Effector memory CD8-positive, alpha-beta T cell (primary cell): ENCODE results near the gene ZNF497.
"Not testable (repeated sequence)": the region's sequence is repeated elsewhere in the genome, so short reads cannot be mapped to it uniquely, and the experiment has no call there.

Source experiments
- ATAC-seq: fragments of 150-1000 bp; cut with Tn5 transposase; replicated peaks from 2 replicates; pipeline ENCODE4 v1.10.0; 2021; ENCODE audit warnings: mild to moderate bottlenecking, moderate library complexity
- DNase-seq, 3 experiments: peaks; one replicate each; pipeline ENCODE4 v3.0.0; 2021
- H3K27ac Mint-ChIP-seq, 2 donors: one replicate each; pipeline ENCODE4 v1.8.0; 2022; ENCODE audit warnings: mild to moderate bottlenecking in 2 of 2, mixed read lengths in 2 of 2, moderate library complexity in 2 of 2
- H3K27me3 Mint-ChIP-seq, 2 donors: one replicate each; pipeline ENCODE4 v1.8.0; 2022; ENCODE audit warnings: mixed read lengths in 2 of 2
- H3K36me3 Mint-ChIP-seq: one replicate; pipeline ENCODE4 v1.8.0; 2022; ENCODE audit warnings: mild to moderate bottlenecking, moderate library complexity, mixed read lengths; ENCODE audit not compliant: insufficient read depth
- H3K4me1 Mint-ChIP-seq, 2 donors: one replicate each; pipeline ENCODE4 v1.8.0; 2022; ENCODE audit warnings: low read depth in 2 of 2, mixed read lengths in 2 of 2
- H3K4me3 Mint-ChIP-seq, 2 donors: one replicate each; pipeline ENCODE4 v1.8.0; 2022; ENCODE audit warnings: mild to moderate bottlenecking in 2 of 2, mixed read lengths in 2 of 2, moderate library complexity in 2 of 2
- H3K9me3 Mint-ChIP-seq, 2 donors: one replicate each; pipeline ENCODE4 v1.8.0; 2022; ENCODE audit warnings: mixed read lengths in 2 of 2

Gene ZNF497

DNA sequence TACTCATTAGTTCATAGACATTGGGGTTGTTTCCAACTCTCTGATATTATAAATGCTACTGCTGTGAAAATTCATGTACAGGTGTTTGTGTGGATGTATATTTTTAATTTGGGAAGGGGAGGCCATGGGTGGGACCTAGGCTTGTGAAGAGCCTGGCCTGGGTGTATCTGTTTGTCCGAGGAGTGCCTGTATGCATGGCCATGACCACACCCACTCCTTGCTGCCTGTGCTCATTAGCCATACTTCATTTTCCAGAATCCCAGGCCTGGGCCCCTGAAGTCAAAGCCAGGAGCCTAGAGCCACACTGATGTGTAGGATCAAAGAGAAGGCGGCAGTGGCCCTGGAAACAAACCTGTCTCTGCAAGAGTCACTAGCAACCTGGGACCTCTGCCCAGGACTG, 47.0 kb downstream of the ZNF497 start:
- Mint-ChIP-seq H3K4me1 (peaks cover 4 to 8% of the 10 kb centered on the region in 2 donors), H3K4me3 (no peak overlapping the region), H3K9me3 (no peaks in the 10 kb centered on the region), H3K27me3 (no peaks in the 10 kb centered on the region), H3K36me3 (peaks cover 47% of the 10 kb centered on the region), H3K27ac (peak overlapping the region in 1 of 2 donors; percentile 8)
- ATAC-seq (no peak), DNase-seq (no peak)

- H3K9me3 Mint-ChIP-seq, result no peaks in the 10 kb centered on the region
- no peak for DNase-seq
- H3K27ac Mint-ChIP-seq, result peak overlapping the region in 1 of 2 donors; percentile 44
- no peak overlapping the region for H3K4me3 Mint-ChIP-seq
- H3K27me3 Mint-ChIP-seq, result no peaks in the 10 kb centered on the region
- ATAC-seq, result no peak
- H3K4me1 Mint-ChIP-seq, result peaks cover 20 to 37% of the 10 kb centered on the region in 2 donors
- peaks cover 69% of the 10 kb centered on the region for H3K36me3 Mint-ChIP-seq
These were observed 51.1 kb downstream of the ZNF497 start for GRCh38 chr19:58311345-58311865.

DNA sequence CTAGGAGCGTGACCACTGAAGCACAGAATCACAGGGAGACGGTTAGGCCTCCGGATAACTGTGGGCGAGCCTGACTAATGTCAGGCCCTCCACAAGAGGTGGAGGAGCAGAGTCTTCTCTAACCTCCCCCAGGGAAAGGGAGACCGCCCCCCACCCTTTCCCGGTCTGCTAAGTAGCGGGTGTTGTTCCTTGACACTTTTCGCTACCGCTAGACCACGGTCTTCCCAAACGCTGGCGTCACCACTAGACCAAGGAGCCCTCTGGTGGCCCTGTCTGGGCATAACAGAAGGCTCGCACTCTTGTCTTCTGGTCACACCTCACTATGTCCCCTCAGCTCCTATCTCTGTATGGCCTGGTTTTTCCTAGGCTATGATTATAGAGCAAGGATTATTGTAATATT, 51.9 kb downstream of the ZNF497 start:
- H3K9me3 Mint-ChIP-seq, ATAC-seq, DNase-seq, H3K27me3 Mint-ChIP-seq, H3K4me3 Mint-ChIP-seq: not testable (repeated sequence)
- Mint-ChIP-seq H3K27ac (peak overlapping the region in 1 of 2 donors; percentile 52), H3K4me1 (peaks cover 24 to 43% of the 10 kb centered on the region in 2 donors), H3K36me3 (peaks cover 66% of the 10 kb centered on the region)

- DNase-seq (no peak), ATAC-seq (no peak)
- H3K4me3 Mint-ChIP-seq, result no peak overlapping the region
- peaks cover 49% of the 10 kb centered on the region for H3K36me3 Mint-ChIP-seq
- peak overlapping the region in 1 of 2 donors; percentile 56 for H3K27ac Mint-ChIP-seq
- peaks cover 30 to 48% of the 10 kb centered on the region in 2 donors for H3K4me1 Mint-ChIP-seq
- H3K9me3 Mint-ChIP-seq, result no peaks in the 10 kb centered on the region
- H3K27me3 Mint-ChIP-seq, result no peaks in the 10 kb centered on the region
These were observed 54.8 kb downstream of the ZNF497 start for GRCh38 chr19:58307736-58308135.

GRCh38 chr19:58305932-58306323, 56.6 kb downstream of the ZNF497 start:
- peaks cover 29 to 44% of the 10 kb centered on the region in 2 donors for H3K4me1 Mint-ChIP-seq
- no peaks in the 10 kb centered on the region for H3K27me3 Mint-ChIP-seq
- DNase-seq (peak; percentile 7 to 27 (median 13)), ATAC-seq (no peak)
- peaks cover 32% of the 10 kb centered on the region for H3K36me3 Mint-ChIP-seq
- no peaks in the 10 kb centered on the region for H3K9me3 Mint-ChIP-seq
- peak overlapping the region; percentile 96 to 99 for H3K27ac Mint-ChIP-seq
- H3K4me3 Mint-ChIP-seq, result peak overlapping the region; percentile 91 to 97

DNA sequence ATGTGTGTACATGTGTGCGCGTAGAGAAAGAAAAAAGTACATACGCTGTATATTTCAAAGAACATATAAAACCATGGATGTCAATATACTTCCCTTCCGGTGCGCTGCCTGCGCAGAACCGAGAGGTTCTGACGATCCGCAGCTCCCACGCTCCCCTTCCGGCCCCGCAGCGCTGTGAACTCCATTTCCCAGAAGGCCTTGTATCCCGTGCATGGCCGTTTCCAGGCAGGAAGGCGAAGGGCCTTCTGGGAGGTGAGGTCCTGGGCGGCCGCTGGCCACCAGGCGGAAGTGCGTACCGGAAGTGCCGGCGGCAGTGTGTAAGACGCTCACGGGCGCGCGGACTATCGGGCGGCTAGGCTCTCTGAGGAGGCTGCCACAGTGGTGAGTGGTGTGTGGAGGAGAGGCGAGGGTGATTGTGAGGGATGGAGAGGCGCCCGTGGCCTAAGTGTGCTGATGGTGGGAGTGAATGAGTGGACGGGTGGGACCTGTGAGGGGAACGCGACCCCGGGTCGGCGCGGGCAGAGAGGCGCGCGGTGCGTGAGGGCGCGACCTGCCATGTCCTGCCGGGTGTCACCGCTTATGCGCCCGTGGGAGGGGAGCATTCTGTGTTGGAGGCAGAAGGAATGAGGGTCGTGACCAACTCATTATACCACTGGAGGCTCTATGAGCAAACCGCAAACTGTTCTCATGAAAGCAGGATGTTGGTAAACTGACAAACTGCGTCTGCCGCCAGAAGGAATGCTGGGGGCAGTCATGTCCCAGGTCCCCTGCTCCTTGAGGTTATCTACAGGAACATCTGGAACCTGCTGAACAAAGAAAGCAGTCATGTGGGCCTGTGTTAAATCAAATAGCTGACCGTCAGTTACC, 57.3 kb downstream of the ZNF497 start, which contains the start of gene ERVK3-1:
TSS of gene ERVK3-1 (plus strand) at position 313 of the 867 bp plus-strand sequence. CDS start 6,792 bp downstream, outside the sequence.
- H3K27me3 Mint-ChIP-seq, result no peaks in the 10 kb centered on the region
- H3K4me3 Mint-ChIP-seq, result peak within 1 kb of the TSS; percentile 91 to 97
- peaks cover 29 to 44% of the 10 kb centered on the region in 2 donors for H3K4me1 Mint-ChIP-seq

GRCh38 chr19:58304748-58305064, 57.8 kb downstream of the ZNF497 start:
- peaks cover 28% of the 10 kb centered on the region for H3K36me3 Mint-ChIP-seq
- DNase-seq (no peak), ATAC-seq (no peak)
- H3K4me1 Mint-ChIP-seq, result peaks cover 24 to 39% of the 10 kb centered on the region in 2 donors
- H3K9me3 Mint-ChIP-seq, result no peaks in the 10 kb centered on the region
- peak overlapping the region; percentile 91 to 97 for H3K4me3 Mint-ChIP-seq
- H3K27ac Mint-ChIP-seq, result peak overlapping the region; percentile 96 to 99
- no peaks in the 10 kb centered on the region for H3K27me3 Mint-ChIP-seq

More for the DNA sequence above, 57.3 kb downstream of the ZNF497 start, which contains the start of gene ERVK3-1:
- peak; percentile 93 for ATAC-seq
- peak; percentile 88 to 91 (median 89) for DNase-seq
- Mint-ChIP-seq H3K27ac (peak within 1 kb of the TSS; percentile 96 to 99), H3K9me3 (no peaks in the 10 kb centered on the region), H3K36me3 (peaks cover 32% of the 10 kb centered on the region)
